GM18517 (cell line): Measurements from ENCODE around the gene FADS1.

Experiments
- ATAC-seq: cut with Tn5 transposase; IDR thresholded peaks from one replicate; pipeline ENCODE4 v1.9.1; 2021; ENCODE audit warnings: mild to moderate bottlenecking, moderate library complexity; ENCODE audit not compliant: unreplicated experiment

Gene FADS1

GRCh38 chr11:61763930-61764605 lies 52.7 kb downstream of the FADS1 start:
- ATAC-seq, result no peak

GRCh38 chr11:61762798-61763197 lies 54.0 kb downstream of the FADS1 start:
- ATAC-seq, result no peak

GRCh38 chr11:61762223-61762615 lies 54.6 kb downstream of the FADS1 start:
- ATAC-seq, result no peak

- no peak for ATAC-seq
Measured at GRCh38 chr11:61761440-61762222, 55.2 kb downstream of the FADS1 start.

- ATAC-seq, result no peak
Measured at GRCh38 chr11:61760946-61761345, 55.9 kb downstream of the FADS1 start.

- ATAC-seq, result no peak
Measured at GRCh38 chr11:61757213-61757862, 59.5 kb downstream of the FADS1 start.

- ATAC-seq, result peak; percentile 60
Measured at GRCh38 chr11:61756452-61757212, 60.2 kb downstream of the FADS1 start.

GRCh38 chr11:61756147-61756451 lies 60.7 kb downstream of the FADS1 start:
- ATAC-seq, result no peak

GRCh38 chr11:61754534-61755482 lies 62.0 kb downstream of the FADS1 start:
- ATAC-seq, result no peak

- no peak for ATAC-seq
Measured at GRCh38 chr11:61753672-61754071, 63.1 kb downstream of the FADS1 start.

GRCh38 chr11:61752925-61753521 lies 63.8 kb downstream of the FADS1 start:
- no peak for ATAC-seq

- ATAC-seq, result no peak
Measured at GRCh38 chr11:61752117-61752924, 64.5 kb downstream of the FADS1 start, which contains the start of gene MYRF. MYRF (plus strand) TSS chr11:61752636; CDS start chr11:61752745, 109 bp downstream.

- ATAC-seq, result no peak
Measured at GRCh38 chr11:61751384-61751783, 65.4 kb downstream of the FADS1 start.

- no peak for ATAC-seq
Measured at GRCh38 chr11:61750631-61751273, 66.1 kb downstream of the FADS1 start.
